GM23248 (cell line): Measurements from ENCODE around the gene NUP93. TPM values are rescaled to one million over a fixed set of nuclear protein-coding genes. Genes with fewer than 3 reads are reported as not detected.

ENCODE experiments used
- DNase-seq: peaks from one replicate; pipeline ENCODE4 v3.0.0-alpha.2; 2015
- H2AFZ ChIP-seq: fragments of 200-600 bp; sonication (generic); 2 replicates; pipeline ENCODE4 v1.6.1; 2016; ENCODE audit warnings: antibody characterized with exemption
- H3F3A ChIP-seq: fragments of 200-600 bp; sonication (generic); 2 replicates; pipeline ENCODE4 v1.6.1; 2016; ENCODE audit warnings: mild to moderate bottlenecking, antibody characterized with exemption, mixed run types; ENCODE audit not compliant: insufficient read depth
- H3K27ac ChIP-seq: fragments of 200-600 bp; sonication (generic); 2 replicates; pipeline ENCODE4 v1.5.1; 2016; ENCODE audit warnings: mild to moderate bottlenecking
- H3K27me3 ChIP-seq: fragments of 200-600 bp; sonication (generic); replicated peaks from 2 replicates; pipeline ENCODE4 v1.6.1; 2016; ENCODE audit warnings: mild to moderate bottlenecking; ENCODE audit not compliant: insufficient read depth
- H3K36me3 ChIP-seq: fragments of 200-600 bp; sonication (generic); 2 replicates; pipeline ENCODE4 v1.6.1; 2016; ENCODE audit warnings: low read depth, mild to moderate bottlenecking
- H3K4me1 ChIP-seq: fragments of 200-600 bp; sonication (generic); 2 replicates; pipeline ENCODE4 v1.6.1; 2016; ENCODE audit warnings: mild to moderate bottlenecking; ENCODE audit not compliant: insufficient read depth
- H3K4me2 ChIP-seq: fragments of 200-600 bp; sonication (generic); one replicate; pipeline ENCODE4 v1.6.1; 2016; ENCODE audit warnings: mild to moderate bottlenecking; ENCODE audit not compliant: unreplicated experiment
- H3K4me3 ChIP-seq: fragments of 200-600 bp; sonication (generic); 2 replicates; pipeline ENCODE4 v1.5.1; 2016; ENCODE audit warnings: mild to moderate bottlenecking
- H3K79me2 ChIP-seq: fragments of 200-600 bp; sonication (generic); 2 replicates; pipeline ENCODE4 v1.6.1; 2016; ENCODE audit warnings: mild to moderate bottlenecking; ENCODE audit not compliant: insufficient read depth
- H3K9ac ChIP-seq: fragments of 200-600 bp; sonication (generic); 2 replicates; pipeline ENCODE4 v1.6.1; 2016; ENCODE audit warnings: mild to moderate bottlenecking
- H3K9me2 ChIP-seq: fragments of 200-600 bp; sonication (generic); 2 replicates; pipeline ENCODE4 v1.6.1; 2016; ENCODE audit warnings: mixed run types, mild to moderate bottlenecking, moderate library complexity; ENCODE audit not compliant: insufficient read depth
- H3K9me3 ChIP-seq: fragments of 200-600 bp; sonication (generic); one replicate; pipeline ENCODE4 v1.6.1; 2017; ENCODE audit warnings: low read depth
- H4K20me1 ChIP-seq: fragments of 200-600 bp; sonication (generic); 2 replicates; pipeline ENCODE4 v1.6.0; 2016; ENCODE audit not compliant: insufficient read depth
- EZH2 ChIP-seq: fragments of 200-600 bp; sonication (generic); IDR thresholded peaks from 2 replicates; pipeline ENCODE4 v1.6.1; 2018; ENCODE audit warnings: antibody characterized with exemption, mild to moderate bottlenecking; ENCODE audit not compliant: insufficient read depth, poor library complexity, severe bottlenecking
- EZH2phosphoT487 ChIP-seq: fragments of 200-600 bp; sonication (generic); IDR thresholded peaks from 2 replicates; pipeline ENCODE4 v1.6.1; 2018; ENCODE audit warnings: antibody characterized with exemption, moderate library complexity, mild to moderate bottlenecking, low read depth; ENCODE audit not compliant: insufficient read depth
- WGBS, 2 experiments: methylation state at CpG; one replicate each; pipeline ENCODE4 v1.1.6; 2015 to 2017; ENCODE audit warnings: low lambda C conversion rate in 2 of 2, low coverage in 1 of 2; ENCODE audit errors: missing lambda C conversion rate in 2 of 2; 5-methylcytosine and 5-hydroxymethylcytosine counted together
- in situ Hi-C: fragments of 300-500 bp; cut with MboI; formaldehyde crosslinking; loops from 2 replicates; pipeline ENCODE4 v1.15.0; 2020
- polyA plus RNA-seq: library from polyadenylated mRNA; unstranded; fragments of >200 nt; fragmentation: Nextera tagmentation; extraction: Ambion mirVana; gene quantifications from 2 replicates; pipeline ENCODE4 v1.2.1, GENCODE V29; 2016
- total RNA-seq: library from RNA; depleted of rRNA; stranded (reverse); fragments of >200 nt; shearing (Covaris generic); gene quantifications from 2 replicates; pipeline ENCODE4 v1.2.3, GENCODE V29; 2014

The NUP93 gene
- total and polyA plus RNA-seq, 2 experiments from 2014 or later, result 47.1 to 51.2 TPM

DNA sequence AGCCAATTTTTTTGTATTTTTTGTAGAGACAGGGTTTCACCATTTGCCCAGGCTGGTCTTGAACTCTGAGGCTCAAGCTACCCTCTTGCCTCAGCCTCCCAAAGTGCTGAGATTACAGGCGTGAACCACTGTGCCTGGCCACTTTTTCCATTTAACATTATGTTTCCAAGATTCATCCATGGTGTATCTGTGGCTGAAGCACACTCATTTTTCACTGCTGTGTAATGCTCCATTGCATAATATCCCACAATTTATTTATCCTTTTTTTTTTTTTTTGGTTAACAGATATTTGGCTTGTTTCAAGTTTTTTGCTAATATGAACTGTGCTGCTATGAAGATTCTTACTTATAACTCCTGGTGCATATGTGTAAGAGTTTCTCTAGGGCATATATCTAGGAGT lies 1.9 kb upstream of the NUP93 start:
- in situ Hi-C loops, result no loop called here

DNA sequence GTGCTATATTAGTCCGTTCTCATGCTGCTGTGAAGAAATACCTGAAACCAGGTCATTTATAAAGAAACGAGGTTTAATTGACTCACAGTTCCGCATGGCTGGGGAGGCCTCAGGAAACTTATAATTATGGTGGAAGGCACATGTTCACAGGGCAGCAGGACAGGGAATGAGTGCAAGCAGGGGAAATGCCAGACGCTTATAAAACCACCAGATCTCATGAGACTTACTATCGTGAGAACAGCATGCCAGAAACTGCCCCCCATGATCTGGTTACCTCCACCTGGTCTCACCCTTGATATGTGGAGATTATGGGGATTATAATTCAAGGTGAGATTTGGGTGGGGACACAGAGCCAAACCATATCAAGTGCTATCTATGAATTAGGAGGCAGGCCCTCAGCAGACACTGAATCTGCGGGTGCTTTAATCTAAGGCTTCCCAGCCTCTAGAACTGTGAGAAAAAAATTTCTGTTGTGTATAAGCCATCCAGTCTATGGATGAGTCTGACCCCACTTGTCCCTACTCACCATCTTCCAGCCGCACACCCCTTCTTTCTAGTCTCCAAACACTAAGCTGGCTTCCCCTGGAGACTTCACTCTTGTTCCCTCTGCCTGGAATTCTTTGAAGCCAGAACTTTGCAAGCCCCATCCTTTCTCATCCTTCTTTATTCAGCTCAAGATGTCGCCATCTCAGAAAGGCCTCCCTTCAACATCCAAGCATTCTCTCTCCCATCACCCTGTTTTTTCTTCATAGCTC lies 772 bp upstream of the NUP93 start:
- Histone ChIP-seq H2AFZ (peak overlapping the region; percentile 95), H3K4me1 (peaks cover 17% of the 10 kb centered on the region), H3K4me3 (peak overlapping the region; percentile 90), H3K79me2 (peaks cover 52% of the 10 kb centered on the region), H3K4me2 (peak overlapping the region; percentile 96), H3K9ac (peak overlapping the region; percentile 87), H3K27ac (peak overlapping the region; percentile 91), H3K9me3 (no peaks in the 10 kb centered on the region), H3K27me3 (no peaks in the 10 kb centered on the region), H3K9me2 (no peaks in the 10 kb centered on the region), H3F3A (peaks cover 9% of the 10 kb centered on the region; the same call in 1 of the 2 replicates), H4K20me1 (no peaks in the 10 kb centered on the region), H3K36me3 (no peaks in the 10 kb centered on the region)
- in situ Hi-C loops, result no loop called here
- no peak for TF ChIP-seq EZH2
- no peak for TF ChIP-seq EZH2phosphoT487
- DNase-seq, result peak; percentile 43
- 44 to 46% methylated on average over 8 of the region's 8 CpGs for WGBS, 2 experiments

More for the DNA sequence above, 1.9 kb upstream of the NUP93 start:
- peaks cover 17% of the 10 kb centered on the region for H3K4me1 ChIP-seq
- peaks cover 5% of the 10 kb centered on the region; the same call in 1 of the 2 replicates for H3F3A ChIP-seq
- H3K9ac ChIP-seq, result no peak overlapping the region
- no peak overlapping the region for H3K4me3 ChIP-seq
- no peak overlapping the region for H2AFZ ChIP-seq
- TF ChIP-seq EZH2 (no peak), EZH2phosphoT487 (no peak)
- H3K36me3 ChIP-seq, result no peaks in the 10 kb centered on the region
- H3K79me2 ChIP-seq, result peaks cover 41% of the 10 kb centered on the region
- no peaks in the 10 kb centered on the region for H3K27me3 ChIP-seq
- H4K20me1 ChIP-seq, result no peaks in the 10 kb centered on the region
- no peak overlapping the region for H3K4me2 ChIP-seq
- no peaks in the 10 kb centered on the region for H3K9me3 ChIP-seq
- 90 to 100% methylated on average over 1 of the region's 1 CpG for WGBS, 2 experiments
- no peaks in the 10 kb centered on the region for H3K9me2 ChIP-seq
- H3K27ac ChIP-seq, result no peak overlapping the region
- DNase-seq, result no peak

DNA sequence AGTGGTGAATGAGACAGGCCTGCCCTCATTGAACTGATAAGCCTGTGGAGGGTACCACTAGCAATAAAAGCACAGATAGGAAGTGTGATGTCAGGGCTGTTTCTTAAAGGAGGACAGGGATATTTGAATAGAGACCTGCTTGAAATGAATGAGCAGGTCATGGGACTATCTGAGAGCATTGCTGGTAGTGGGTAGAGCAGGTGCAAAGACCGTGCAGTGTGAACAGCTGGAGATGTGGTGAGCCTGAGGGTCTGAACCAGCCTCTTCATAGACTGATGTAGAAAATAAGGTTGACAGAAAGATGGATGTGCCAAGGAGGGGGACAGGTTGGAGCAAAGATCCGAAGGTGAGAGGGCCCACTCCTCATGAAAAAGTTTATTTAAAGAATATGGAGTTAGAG lies 2.4 kb downstream of the NUP93 start:
- peaks cover 17% of the 10 kb centered on the region for H3K4me1 ChIP-seq
- H4K20me1 ChIP-seq, result no peaks in the 10 kb centered on the region
- WGBS, 2 experiments, result 65 to 82% methylated on average over 2 of the region's 2 CpGs
- in situ Hi-C loops, result no loop called here
- no peak overlapping the region for H2AFZ ChIP-seq
- no peak overlapping the region for H3K4me2 ChIP-seq
- H3K27me3 ChIP-seq, result no peaks in the 10 kb centered on the region
- H3K79me2 ChIP-seq, result peaks cover 84% of the 10 kb centered on the region
- H3K9me2 ChIP-seq, result no peaks in the 10 kb centered on the region
- TF ChIP-seq EZH2phosphoT487 (no peak), EZH2 (no peak)
- H3F3A ChIP-seq, result peaks cover 11% of the 10 kb centered on the region; the same call in 1 of the 2 replicates
- no peak overlapping the region for H3K9ac ChIP-seq
- no peak overlapping the region for H3K4me3 ChIP-seq
- no peak for DNase-seq
- no peaks in the 10 kb centered on the region for H3K9me3 ChIP-seq
- no peaks in the 10 kb centered on the region for H3K36me3 ChIP-seq
- no peak overlapping the region for H3K27ac ChIP-seq

DNA sequence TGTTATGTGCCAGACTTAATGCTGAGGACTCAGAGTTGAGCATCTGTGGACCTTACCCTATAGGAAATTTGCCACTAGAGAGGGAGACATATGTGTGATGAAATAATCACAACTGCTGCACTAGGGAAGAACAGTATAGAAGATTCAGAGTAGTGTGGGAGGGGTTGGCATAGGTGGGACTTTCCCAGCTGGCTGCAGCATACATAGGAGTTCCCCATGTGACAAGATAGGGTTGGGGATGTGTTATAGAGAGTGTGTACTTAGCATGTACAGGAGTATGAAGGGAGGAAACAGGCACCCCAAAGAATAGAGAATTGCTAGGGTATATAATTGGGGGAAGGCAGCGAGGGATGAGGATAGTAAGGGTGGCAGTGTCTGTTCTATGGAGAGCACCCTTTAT lies 2.9 kb downstream of the NUP93 start:
- Histone ChIP-seq H3F3A (peaks cover 11% of the 10 kb centered on the region; the same call in 1 of the 2 replicates), H3K9me3 (no peaks in the 10 kb centered on the region), H3K4me1 (peaks cover 17% of the 10 kb centered on the region), H3K9me2 (no peaks in the 10 kb centered on the region), H3K4me3 (no peak overlapping the region), H3K4me2 (no peak overlapping the region), H4K20me1 (no peaks in the 10 kb centered on the region), H2AFZ (no peak overlapping the region), H3K79me2 (peaks cover 89% of the 10 kb centered on the region), H3K36me3 (no peaks in the 10 kb centered on the region), H3K9ac (no peak overlapping the region), H3K27ac (no peak overlapping the region), H3K27me3 (no peaks in the 10 kb centered on the region)
- 93 to 100% methylated on average over 1 of the region's 1 CpG for WGBS, 2 experiments
- TF ChIP-seq EZH2phosphoT487, result no peak
- TF ChIP-seq EZH2, result no peak
- in situ Hi-C loops, result no loop called here
- no peak for DNase-seq
